ENCODE measurements around the gene MUSTN1. TPM values are rescaled to one million over a fixed set of nuclear protein-coding genes. Genes with fewer than 3 reads are reported as not detected.

MUSTN1 gene
- total and polyA plus RNA-seq, 8 donors = 0.42 to 63.7 (median 0.55) TPM; not detected in 3

GRCh38 chr3:52865994-52866393 is 31.2 kb upstream of the MUSTN1 start:
- H3K9me3 ChIP-seq = no peaks in the 10 kb centered on the region
- no peak for FAIRE-seq
- intact Hi-C loops (cut with DNase I) = no loop called here
- no peak overlapping the region for H3K4me3 ChIP-seq
- no peak overlapping the region for H3K27ac ChIP-seq
- H3K4me1 ChIP-seq = no peaks in the 10 kb centered on the region
- H3K36me3 ChIP-seq = no peaks in the 10 kb centered on the region
- 96% methylated on average over 13 of the region's 13 CpGs for WGBS, 2 donors
- no peak for ATAC-seq
- H3K27me3 ChIP-seq = no peaks in the 10 kb centered on the region
- no peak for DNase-seq
- no peak for TF ChIP-seq CTCF (IDR thresholded peaks at IDR 0.05)

- Histone ChIP-seq H3K4me1 (peaks cover 0 to 6% (median 6%) of the 10 kb centered on the region in 3 donors), H3K9me3 (no peaks in the 10 kb centered on the region), H3K27me3 (no peaks in the 10 kb centered on the region), H3K4me3 (no peak overlapping the region), H3K36me3 (no peaks in the 10 kb centered on the region), H3K27ac (no peak overlapping the region)
- intact Hi-C loops (cut with DNase I) = no loop called here
- WGBS, 2 donors = 89 to 94% methylated on average over 8 of the region's 8 CpGs
- peak in 3 of 4 donors; percentile 9 to 26 (median 11) for ATAC-seq
- no peak for FAIRE-seq
- DNase-seq = peak in 1 of 6 donors; percentile 46
- no peak for TF ChIP-seq CTCF (IDR thresholded peaks at IDR 0.05)
Measured at GRCh38 chr3:52860424-52860768, 25.6 kb upstream of the MUSTN1 start.

- peak overlapping the region in 1 of 4 donors; percentile 2 for H3K27ac ChIP-seq
- H3K4me1 ChIP-seq = peaks cover 0 to 6% (median 6%) of the 10 kb centered on the region in 3 donors
- H3K36me3 ChIP-seq = no peaks in the 10 kb centered on the region
- H3K9me3 ChIP-seq = no peaks in the 10 kb centered on the region
- 63 to 73% methylated on average over 8 of the region's 8 CpGs for WGBS, 2 donors
- no peak for DNase-seq
- intact Hi-C loops (cut with DNase I) = no loop called here
- no peak for FAIRE-seq
- TF ChIP-seq CTCF (IDR thresholded peaks at IDR 0.05) = no peak
- H3K4me3 ChIP-seq = no peak overlapping the region
- peak; percentile 42 to 56 (median 54) for ATAC-seq
- no peaks in the 10 kb centered on the region for H3K27me3 ChIP-seq
Measured at GRCh38 chr3:52859686-52860423, 25.0 kb upstream of the MUSTN1 start.

- ATAC-seq (peak in 3 of 4 donors; percentile 59 to 62 (median 60)), DNase-seq (peak in 2 of 6 donors; percentile 35 to 49), FAIRE-seq (no peak)
- peak overlapping the region in 2 of 4 donors; percentile 10 to 33 for H3K27ac ChIP-seq
- WGBS, 2 donors = 51 to 53% methylated on average over 5 of the region's 5 CpGs
- H3K36me3 ChIP-seq = no peaks in the 10 kb centered on the region
- TF ChIP-seq CTCF (IDR thresholded peaks at IDR 0.05) = no peak
- H3K27me3 ChIP-seq = no peaks in the 10 kb centered on the region
- H3K9me3 ChIP-seq = no peaks in the 10 kb centered on the region
- H3K4me1 ChIP-seq = peaks cover 0 to 6% (median 6%) of the 10 kb centered on the region in 3 donors
- intact Hi-C loops (cut with DNase I) = no loop called here
- H3K4me3 ChIP-seq = no peak overlapping the region
Measured at GRCh38 chr3:52857864-52858263, 23.0 kb upstream of the MUSTN1 start.

- Histone ChIP-seq H3K36me3 (no peaks in the 10 kb centered on the region), H3K4me3 (no peak overlapping the region), H3K9me3 (no peaks in the 10 kb centered on the region), H3K4me1 (peaks cover 0 to 6% (median 6%) of the 10 kb centered on the region in 3 donors), H3K27ac (peak overlapping the region in 2 of 4 donors; percentile 33 to 39), H3K27me3 (no peaks in the 10 kb centered on the region)
- intact Hi-C loops (cut with DNase I) = no loop called here
- FAIRE-seq (no peak), ATAC-seq (no peak), DNase-seq (no peak)
- no peak for TF ChIP-seq CTCF (IDR thresholded peaks at IDR 0.05)
- WGBS, 2 donors = 70 to 87% methylated on average over 3 of the region's 3 CpGs
Measured at GRCh38 chr3:52857133-52857532, 22.3 kb upstream of the MUSTN1 start.
